Measurements from ENCODE around the gene STRN.

DNA sequence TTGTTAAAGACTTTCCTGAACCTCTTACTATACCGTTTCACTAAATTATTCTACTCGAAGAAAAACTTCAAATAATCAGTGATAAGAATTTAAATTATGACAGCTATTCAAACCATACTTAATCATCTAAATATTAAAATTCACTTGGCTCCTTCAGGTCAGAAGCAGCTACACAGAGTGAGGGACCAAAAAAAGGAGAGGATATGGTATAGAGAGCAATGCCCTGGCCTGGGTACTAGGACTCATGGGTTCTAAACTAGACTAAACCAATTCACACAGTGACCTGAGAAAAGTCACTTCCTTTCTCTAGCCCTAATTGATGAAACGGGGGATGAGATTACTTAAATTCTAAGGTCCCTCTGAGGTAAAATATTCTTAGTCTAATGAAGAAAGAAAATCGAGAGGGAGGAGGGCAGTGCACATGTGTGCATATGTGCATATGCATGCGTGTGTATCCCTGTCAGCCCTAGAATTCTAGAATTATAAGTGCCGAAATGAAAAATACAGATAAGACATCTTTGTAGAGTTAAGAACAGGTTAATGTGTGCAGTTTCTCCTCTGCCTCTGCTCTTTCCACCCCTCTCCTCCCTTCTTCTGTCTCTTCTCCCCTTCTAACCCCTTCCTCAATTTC is 11.2 kb downstream of the STRN start:
- TF ChIP-seq, protein P1, sequence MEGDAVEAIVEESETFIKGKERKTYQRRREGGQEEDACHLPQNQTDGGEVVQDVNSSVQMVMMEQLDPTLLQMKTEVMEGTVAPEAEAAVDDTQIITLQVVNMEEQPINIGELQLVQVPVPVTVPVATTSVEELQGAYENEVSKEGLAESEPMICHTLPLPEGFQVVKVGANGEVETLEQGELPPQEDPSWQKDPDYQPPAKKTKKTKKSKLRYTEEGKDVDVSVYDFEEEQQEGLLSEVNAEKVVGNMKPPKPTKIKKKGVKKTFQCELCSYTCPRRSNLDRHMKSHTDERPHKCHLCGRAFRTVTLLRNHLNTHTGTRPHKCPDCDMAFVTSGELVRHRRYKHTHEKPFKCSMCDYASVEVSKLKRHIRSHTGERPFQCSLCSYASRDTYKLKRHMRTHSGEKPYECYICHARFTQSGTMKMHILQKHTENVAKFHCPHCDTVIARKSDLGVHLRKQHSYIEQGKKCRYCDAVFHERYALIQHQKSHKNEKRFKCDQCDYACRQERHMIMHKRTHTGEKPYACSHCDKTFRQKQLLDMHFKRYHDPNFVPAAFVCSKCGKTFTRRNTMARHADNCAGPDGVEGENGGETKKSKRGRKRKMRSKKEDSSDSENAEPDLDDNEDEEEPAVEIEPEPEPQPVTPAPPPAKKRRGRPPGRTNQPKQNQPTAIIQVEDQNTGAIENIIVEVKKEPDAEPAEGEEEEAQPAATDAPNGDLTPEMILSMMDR (IDR thresholded peaks at IDR 0.05; ENCODE audit: low read depth, low read length): no peak
- no peak for TF ChIP-seq EZH2phosphoT487 (IDR thresholded peaks at IDR 0.05; ENCODE audit: low read depth)
